CD8-positive, alpha-beta memory T cell (primary cell): ENCODE measurements around the gene RIT2. TPM values are rescaled to one million over a fixed set of nuclear protein-coding genes. Genes with fewer than 3 reads are reported as not detected.

Source experiments
- CTCF ChIA-PET: fragments of 350-600 bp; sonication (Branson Sonifier 250); formaldehyde crosslinking; loops from one replicate; lab custom pipeline; 2021; ENCODE audit warnings: antibody characterized with exemption; lab: Charles Lee
- POLR2A ChIA-PET: fragments of 350-600 bp; sonication (Branson Sonifier 250); formaldehyde crosslinking; loops from one replicate; lab custom pipeline; 2021; ENCODE audit warnings: antibody characterized with exemption; lab: Charles Lee
- DNase-seq, 5 donors: peaks; one replicate each; pipeline versions ENCODE4 v3.0.0 to v3.0.0-alpha.2; 2020 to 2022; ENCODE audit warnings: mixed read lengths in 1 of 5
- H3K27ac ChIP-seq: one replicate; pipeline ENCODE4 v1.7.0; 2013; ENCODE audit warnings: low read depth, mild to moderate bottlenecking, low read length, moderate library complexity
- H3K27me3 ChIP-seq: 2 replicates; pipeline ENCODE4 v1.7.0; 2013; ENCODE audit warnings: low read length, mild to moderate bottlenecking; ENCODE audit not compliant: insufficient read depth, poor library complexity, severe bottlenecking
- H3K36me3 ChIP-seq: 2 replicates; pipeline ENCODE4 v1.7.0; 2013; ENCODE audit warnings: mild to moderate bottlenecking, low read length, moderate library complexity; ENCODE audit not compliant: insufficient read depth
- H3K4me1 ChIP-seq: 2 replicates; pipeline ENCODE4 v1.7.0; 2013; ENCODE audit warnings: mild to moderate bottlenecking, low read length, moderate library complexity; ENCODE audit not compliant: insufficient read depth
- H3K4me3 ChIP-seq: 2 replicates; pipeline ENCODE4 v1.7.0; 2013; ENCODE audit warnings: mild to moderate bottlenecking, low read length
- H3K9me3 ChIP-seq: 2 replicates; pipeline ENCODE4 v1.7.0; 2013; ENCODE audit warnings: mild to moderate bottlenecking, low read length
- H3K27ac Mint-ChIP-seq, 8 donors: one replicate each; pipeline ENCODE4 v1.8.0; 2020 to 2021; ENCODE audit warnings: mixed read lengths in 8 of 8, mild to moderate bottlenecking in 6 of 8, inconsistent platforms in 3 of 8, moderate library complexity in 3 of 8
- H3K27me3 Mint-ChIP-seq, 2 donors: one replicate each; pipeline ENCODE4 v1.8.0; 2020 to 2021; ENCODE audit warnings: mixed read lengths in 2 of 2, mild to moderate bottlenecking in 1 of 2, moderate library complexity in 1 of 2
- H3K36me3 Mint-ChIP-seq, 3 donors: one replicate each; pipeline ENCODE4 v1.8.0; 2020 to 2021; ENCODE audit warnings: mixed read lengths in 3 of 3, inconsistent platforms in 1 of 3, mild to moderate bottlenecking in 1 of 3
- H3K4me1 Mint-ChIP-seq, 3 donors: one replicate each; pipeline ENCODE4 v1.8.0; 2020 to 2021; ENCODE audit warnings: mixed read lengths in 3 of 3, inconsistent platforms in 1 of 3, mild to moderate bottlenecking in 1 of 3
- H3K4me3 Mint-ChIP-seq, 7 donors: one replicate each; pipeline ENCODE4 v1.8.0; 2020 to 2021; ENCODE audit warnings: mixed read lengths in 7 of 7, mild to moderate bottlenecking in 6 of 7, moderate library complexity in 4 of 7, inconsistent platforms in 2 of 7
- H3K9me3 Mint-ChIP-seq, 5 donors: one replicate each; pipeline ENCODE4 v1.8.0; 2020 to 2022; ENCODE audit warnings: mixed read lengths in 5 of 5, mild to moderate bottlenecking in 3 of 5, moderate library complexity in 2 of 5, inconsistent platforms in 1 of 5
- polyA plus RNA-seq: library from polyadenylated mRNA; unstranded; fragments of 300-500 nt; fragmentation: Illumina TruSeq; gene quantifications from one replicate; pipeline ENCODE4 v1.2.3, GENCODE V29; 2021
- total RNA-seq, 2 experiments: library from RNA; stranded (reverse); gene quantifications; one replicate each; pipeline ENCODE4 v1.2.3, GENCODE V29; 2021

The RIT2 gene
- not detected for total RNA-seq
- polyA plus RNA-seq, result not detected

DNA sequence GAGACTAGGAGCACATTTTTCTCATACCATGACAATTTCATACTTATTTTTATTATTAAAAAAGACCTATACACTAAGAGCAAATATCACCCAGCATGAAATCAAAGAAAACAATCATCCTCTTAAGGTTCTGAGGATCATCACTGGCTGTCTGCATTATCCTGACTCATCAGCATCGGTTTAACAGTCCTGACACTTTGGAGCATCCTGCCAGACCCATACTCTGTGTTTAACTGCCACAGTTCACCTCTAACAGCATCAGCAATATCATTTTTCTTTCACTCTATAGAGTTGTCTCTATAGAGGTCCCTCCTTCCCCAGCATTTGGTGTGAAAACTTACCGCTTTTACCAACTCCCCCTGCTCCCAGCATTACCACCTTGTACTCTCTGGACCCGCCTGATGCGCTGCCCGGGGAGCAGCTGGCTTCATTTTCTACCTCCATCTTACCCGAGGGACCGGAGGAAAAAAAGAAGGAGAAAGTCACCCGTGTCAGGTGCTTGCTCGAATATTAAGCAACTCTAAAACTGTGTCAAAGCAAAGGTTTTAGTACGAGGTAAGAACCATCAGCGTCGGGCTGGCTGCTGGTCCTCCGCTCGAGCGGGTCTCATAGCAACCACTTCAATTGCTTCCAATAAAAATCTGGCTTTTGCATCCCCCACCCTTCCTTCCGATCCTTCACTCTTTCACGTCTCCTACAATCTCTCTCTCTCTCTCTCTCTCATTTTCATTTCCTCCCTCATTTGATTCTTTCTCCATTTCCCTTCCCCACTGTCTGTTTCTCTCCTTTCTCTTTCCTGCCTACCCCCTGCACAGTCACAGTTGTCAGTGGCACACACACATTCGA, at the start of gene RIT2:
RIT2 (minus strand) TSS at position 610 of the 846 bp plus-strand sequence.
- no peaks in the 10 kb centered on the region for H3K27me3 Mint-ChIP-seq
- H3K9me3 Mint-ChIP-seq, result peaks cover 0 to 12% (median 0%) of the 10 kb centered on the region in 5 donors
- no peak for DNase-seq
- Histone ChIP-seq H3K4me1 (no peaks in the 10 kb centered on the region), H3K4me3 (no peak within 1 kb of the TSS), H3K9me3 (no peaks in the 10 kb centered on the region), H3K36me3 (no peaks in the 10 kb centered on the region), H3K27ac (no peak within 1 kb of the TSS), H3K27me3 (no peaks in the 10 kb centered on the region)
- H3K4me1 Mint-ChIP-seq, result no peaks in the 10 kb centered on the region
- H3K27ac Mint-ChIP-seq, result no peak within 1 kb of the TSS
- CTCF ChIA-PET, result no interaction called here
- H3K36me3 Mint-ChIP-seq, result no peaks in the 10 kb centered on the region
- POLR2A ChIA-PET, result no interaction called here
- H3K4me3 Mint-ChIP-seq, result no peak within 1 kb of the TSS

DNA sequence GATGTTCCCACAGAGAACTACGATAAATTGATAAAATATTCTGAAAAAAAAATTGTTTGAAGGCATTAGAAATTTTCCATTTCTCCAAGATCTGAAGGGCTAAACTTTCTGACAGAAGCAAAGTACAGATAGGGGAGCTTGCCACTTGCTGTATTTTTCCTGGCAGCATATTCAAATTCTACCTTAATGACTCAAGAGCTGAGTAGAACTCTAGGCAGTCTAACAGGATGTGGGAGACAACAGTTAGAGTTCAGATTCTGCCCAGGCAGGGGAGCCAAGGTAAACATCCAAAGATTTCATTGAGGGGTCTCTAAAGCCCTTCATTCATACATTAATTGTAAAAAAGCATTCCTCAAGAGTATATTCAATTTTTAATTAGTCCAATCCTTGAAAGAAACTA, 46.0 kb upstream of the RIT2 start:
- Mint-ChIP-seq H3K4me3 (no peak overlapping the region), H3K27ac (no peak overlapping the region), H3K27me3 (no peaks in the 10 kb centered on the region), H3K9me3 (peaks cover 1 to 43% (median 20%) of the 10 kb centered on the region in 5 donors), H3K4me1 (no peaks in the 10 kb centered on the region), H3K36me3 (no peaks in the 10 kb centered on the region)
- Histone ChIP-seq H3K36me3 (no peaks in the 10 kb centered on the region), H3K27ac (no peak overlapping the region), H3K27me3 (no peaks in the 10 kb centered on the region), H3K9me3 (no peaks in the 10 kb centered on the region), H3K4me1 (no peaks in the 10 kb centered on the region), H3K4me3 (no peak overlapping the region)
- DNase-seq, result no peak
- CTCF ChIA-PET, result no interaction called here
- POLR2A ChIA-PET, result no interaction called here

DNA sequence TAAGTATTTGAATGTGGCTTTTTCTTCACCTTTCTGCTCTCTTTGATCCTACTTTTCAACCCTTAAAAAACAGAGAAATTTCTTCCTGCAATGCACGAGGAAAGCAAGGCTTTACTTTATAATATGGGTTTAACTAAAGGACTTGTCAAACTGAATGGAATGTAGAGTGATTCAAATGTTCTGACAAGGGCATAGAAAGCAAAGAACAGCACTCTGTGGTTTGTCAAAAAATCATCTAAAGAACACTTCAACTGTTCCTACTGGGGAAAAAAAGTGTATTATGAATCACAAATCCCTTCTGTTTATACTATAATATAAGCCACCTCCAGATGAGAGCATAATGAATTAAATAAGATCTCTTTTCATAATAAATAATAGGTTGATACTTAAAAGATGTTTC, 45.0 kb upstream of the RIT2 start:
- H3K9me3 ChIP-seq, result peaks cover 4% of the 10 kb centered on the region
- Mint-ChIP-seq H3K36me3 (no peaks in the 10 kb centered on the region), H3K27ac (no peak overlapping the region), H3K4me1 (no peaks in the 10 kb centered on the region), H3K4me3 (no peak overlapping the region), H3K27me3 (no peaks in the 10 kb centered on the region), H3K9me3 (peaks cover 1 to 40% (median 14%) of the 10 kb centered on the region in 5 donors)
- no peak overlapping the region for H3K27ac ChIP-seq
- H3K36me3 ChIP-seq, result no peaks in the 10 kb centered on the region
- no peak for DNase-seq
- no peak overlapping the region for H3K4me3 ChIP-seq
- no peaks in the 10 kb centered on the region for H3K4me1 ChIP-seq
- ChIA-PET POLR2A (no interaction called here), CTCF (no interaction called here)
- H3K27me3 ChIP-seq, result no peaks in the 10 kb centered on the region

DNA sequence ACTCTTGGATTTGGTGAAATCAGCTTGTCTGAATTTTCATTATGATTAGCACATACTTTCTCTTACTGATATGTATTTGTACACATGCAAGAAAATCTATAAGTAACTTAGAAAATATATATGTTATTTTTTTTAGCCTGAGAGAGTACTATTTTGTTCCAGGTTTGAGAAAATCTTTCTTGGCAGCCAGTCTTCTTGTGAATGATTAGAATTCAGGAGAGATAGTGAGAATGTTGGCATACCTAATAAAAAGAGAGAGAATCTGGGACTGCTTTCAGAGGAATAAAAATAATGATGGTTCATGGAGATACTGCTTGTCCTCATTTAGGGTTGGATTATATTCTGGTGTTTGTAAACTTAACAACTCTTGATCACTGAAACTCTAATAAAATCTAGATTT, 44.4 kb upstream of the RIT2 start:
- Mint-ChIP-seq H3K4me1 (no peaks in the 10 kb centered on the region), H3K27me3 (no peaks in the 10 kb centered on the region), H3K27ac (no peak overlapping the region), H3K9me3 (peaks cover 1 to 38% (median 10%) of the 10 kb centered on the region in 5 donors), H3K36me3 (no peaks in the 10 kb centered on the region), H3K4me3 (no peak overlapping the region)
- no peaks in the 10 kb centered on the region for H3K36me3 ChIP-seq
- H3K9me3 ChIP-seq, result peaks cover 4% of the 10 kb centered on the region
- H3K4me1 ChIP-seq, result no peaks in the 10 kb centered on the region
- CTCF ChIA-PET, result no interaction called here
- no peaks in the 10 kb centered on the region for H3K27me3 ChIP-seq
- POLR2A ChIA-PET, result no interaction called here
- no peak overlapping the region for H3K4me3 ChIP-seq
- DNase-seq, result no peak
- no peak overlapping the region for H3K27ac ChIP-seq

DNA sequence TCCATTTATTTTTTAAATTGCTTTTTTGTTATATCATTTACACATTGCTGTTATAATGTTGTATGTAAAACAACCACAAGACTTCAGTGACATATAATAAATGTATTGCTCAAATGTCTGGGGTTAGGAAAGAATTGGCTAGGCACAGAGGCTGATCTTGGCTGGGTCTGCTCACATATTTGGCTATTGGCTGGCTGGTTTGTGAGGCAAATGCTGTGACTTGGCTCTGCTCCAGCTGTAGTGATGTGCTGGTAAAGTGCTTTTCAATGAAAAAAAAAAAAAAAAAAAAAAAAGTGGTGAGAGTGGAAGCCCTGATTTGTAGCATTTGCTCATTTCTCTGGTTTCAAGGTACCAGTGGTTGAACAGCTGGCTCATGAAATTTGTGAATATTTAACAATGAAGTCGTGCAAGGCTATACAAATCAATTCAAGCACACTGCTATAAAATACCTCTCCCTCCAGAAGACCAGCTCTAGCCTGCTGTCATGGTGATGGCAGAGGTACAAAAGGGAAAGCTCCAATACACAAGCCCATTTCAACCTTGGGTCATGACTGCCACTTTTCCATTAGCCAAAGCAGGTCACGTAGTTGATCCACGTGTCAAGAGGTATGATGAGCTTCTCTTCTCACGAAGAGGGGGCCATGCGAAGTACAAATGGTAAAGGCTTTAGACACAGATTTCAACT, 43.7 kb upstream of the RIT2 start:
- Mint-ChIP-seq H3K27me3 (no peaks in the 10 kb centered on the region), H3K9me3 (peaks cover 0 to 36% (median 8%) of the 10 kb centered on the region in 5 donors), H3K27ac (no peak overlapping the region), H3K4me1 (no peaks in the 10 kb centered on the region), H3K36me3 (no peaks in the 10 kb centered on the region), H3K4me3 (no peak overlapping the region)
- Histone ChIP-seq H3K4me3 (no peak overlapping the region), H3K27me3 (no peaks in the 10 kb centered on the region), H3K36me3 (no peaks in the 10 kb centered on the region), H3K27ac (no peak overlapping the region), H3K9me3 (peaks cover 4% of the 10 kb centered on the region), H3K4me1 (no peaks in the 10 kb centered on the region)
- CTCF ChIA-PET, result no interaction called here
- DNase-seq, result no peak
- POLR2A ChIA-PET, result no interaction called here

DNA sequence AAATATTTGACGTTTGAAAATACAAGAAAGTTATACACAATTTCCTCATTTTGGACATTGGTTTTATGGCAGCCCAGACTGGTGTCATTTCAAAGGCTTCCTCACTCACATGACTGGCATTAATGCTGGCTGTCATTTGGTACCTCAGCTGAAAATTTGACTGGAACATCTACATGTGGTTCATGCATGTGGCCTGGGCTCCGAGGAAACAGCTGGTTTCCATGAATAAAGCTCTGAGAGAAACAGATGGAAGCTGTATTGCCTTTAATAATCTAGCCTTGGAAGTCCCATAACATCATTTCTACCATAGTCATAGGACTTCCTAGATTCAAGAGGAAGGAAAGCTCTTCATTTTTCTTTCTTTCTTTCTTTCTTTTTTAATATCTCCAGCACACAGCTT, 42.9 kb upstream of the RIT2 start:
- no peaks in the 10 kb centered on the region for H3K27me3 Mint-ChIP-seq
- no peak overlapping the region for H3K4me3 ChIP-seq
- no peaks in the 10 kb centered on the region for H3K36me3 ChIP-seq
- CTCF ChIA-PET, result no interaction called here
- no peak overlapping the region for H3K27ac Mint-ChIP-seq
- H3K27me3 ChIP-seq, result no peaks in the 10 kb centered on the region
- H3K4me1 Mint-ChIP-seq, result no peaks in the 10 kb centered on the region
- H3K4me3 Mint-ChIP-seq, result no peak overlapping the region
- DNase-seq, result no peak
- peaks cover 4% of the 10 kb centered on the region for H3K9me3 ChIP-seq
- H3K4me1 ChIP-seq, result no peaks in the 10 kb centered on the region
- H3K9me3 Mint-ChIP-seq, result peaks cover 0 to 44% (median 8%) of the 10 kb centered on the region in 5 donors
- POLR2A ChIA-PET, result no interaction called here
- no peaks in the 10 kb centered on the region for H3K36me3 Mint-ChIP-seq
- H3K27ac ChIP-seq, result no peak overlapping the region

DNA sequence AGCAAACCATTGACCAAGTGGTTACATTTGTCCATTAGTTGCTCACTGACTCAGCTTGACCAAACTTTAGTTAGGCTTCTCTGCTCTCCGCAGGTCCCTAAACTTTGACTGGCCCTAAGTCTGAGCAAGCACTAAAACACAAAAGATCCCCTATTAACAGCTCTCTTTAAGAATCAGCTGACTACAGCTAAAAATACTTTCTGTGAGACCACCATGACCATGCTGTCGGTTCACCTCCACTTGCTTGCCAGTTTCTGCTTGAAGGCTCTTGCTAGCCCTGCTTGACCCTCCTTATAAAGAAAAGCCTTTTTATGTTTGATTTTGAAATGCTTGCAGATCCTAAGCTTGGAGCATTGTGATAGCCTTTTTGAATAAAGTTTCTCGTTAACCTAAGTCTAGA, 40.4 kb upstream of the RIT2 start:
- POLR2A ChIA-PET, result no interaction called here
- Mint-ChIP-seq H3K27ac (no peak overlapping the region), H3K27me3 (no peaks in the 10 kb centered on the region), H3K36me3 (no peaks in the 10 kb centered on the region), H3K4me3 (no peak overlapping the region), H3K4me1 (no peaks in the 10 kb centered on the region), H3K9me3 (peaks cover 0 to 38% (median 8%) of the 10 kb centered on the region in 5 donors)
- CTCF ChIA-PET, result no interaction called here
- H3K4me1 ChIP-seq, result no peaks in the 10 kb centered on the region
- no peak overlapping the region for H3K4me3 ChIP-seq
- H3K9me3 ChIP-seq, result peaks cover 4% of the 10 kb centered on the region
- DNase-seq, result no peak
- no peak overlapping the region for H3K27ac ChIP-seq
- H3K27me3 ChIP-seq, result no peaks in the 10 kb centered on the region
- no peaks in the 10 kb centered on the region for H3K36me3 ChIP-seq

DNA sequence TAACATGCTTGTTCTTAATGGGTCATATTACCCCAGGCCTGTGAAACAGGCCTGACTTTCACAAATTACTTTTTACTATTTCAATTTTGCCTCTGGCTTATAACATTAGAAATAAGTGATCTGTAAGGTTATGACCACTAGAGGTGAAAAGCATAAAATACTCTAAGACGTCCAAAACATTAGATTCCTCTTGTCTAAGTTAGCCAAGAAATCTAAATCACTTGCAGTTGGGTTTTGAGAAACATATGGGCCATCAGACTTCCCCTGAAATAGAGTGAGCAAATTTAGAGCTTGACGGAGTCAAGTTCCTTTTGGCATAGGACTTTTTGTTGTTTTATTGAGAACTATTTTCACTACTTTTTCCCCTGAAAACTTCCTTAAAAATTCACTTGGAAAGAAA, 32.7 kb upstream of the RIT2 start:
- Mint-ChIP-seq H3K27ac (no peak overlapping the region), H3K4me3 (no peak overlapping the region), H3K4me1 (no peaks in the 10 kb centered on the region), H3K9me3 (peaks cover 0 to 16% (median 14%) of the 10 kb centered on the region in 5 donors), H3K27me3 (no peaks in the 10 kb centered on the region), H3K36me3 (no peaks in the 10 kb centered on the region)
- CTCF ChIA-PET, result no interaction called here
- Histone ChIP-seq H3K36me3 (no peaks in the 10 kb centered on the region), H3K4me3 (no peak overlapping the region), H3K27ac (no peak overlapping the region), H3K27me3 (no peaks in the 10 kb centered on the region), H3K4me1 (no peaks in the 10 kb centered on the region), H3K9me3 (no peaks in the 10 kb centered on the region)
- POLR2A ChIA-PET, result no interaction called here
- DNase-seq, result no peak
